OCI-LY3 (cell line): ENCODE results near the gene SPATA12.

Experiments
- CTCF ChIP-seq: fragments of 200-600, 300-600 bp; sonication (generic); IDR thresholded peaks from 2 replicates; pipeline ENCODE4 v1.5.1; 2014; ENCODE audit warnings: antibody characterized with exemption, low read length, low read depth
- EZH2phosphoT487 ChIP-seq: fragments of 200-600 bp; shearing (Covaris generic); IDR thresholded peaks from 2 replicates; pipeline ENCODE4 v1.6.1; 2018; ENCODE audit warnings: antibody characterized with exemption, mixed run types, low read depth

GRCh38 chr3:57108684-57109083 lies 48.2 kb downstream of the SPATA12 start:
- TF ChIP-seq CTCF (no peak), EZH2phosphoT487 (no peak)
